OCI-LY1 (cell line): ENCODE data around the gene GNA14.

Experiments
- CTCF ChIP-seq: fragments of 200-600 bp; sonication (generic), shearing (Covaris generic); IDR thresholded peaks from 2 replicates; pipeline ENCODE4 v1.5.1; 2017; ENCODE audit warnings: mild to moderate bottlenecking, antibody characterized with exemption, low read length, moderate library complexity, mixed read lengths
- EZH2 ChIP-seq: fragments of 200-600 bp; sonication (generic), shearing (Covaris generic); IDR thresholded peaks from 2 replicates; pipeline ENCODE4 v1.8.0; 2017; ENCODE audit warnings: borderline replicate concordance, mixed run types, mild to moderate bottlenecking, antibody characterized with exemption, low read length, moderate library complexity, mixed read lengths

- no peak for TF ChIP-seq CTCF
- no peak for TF ChIP-seq EZH2
These were observed 244.9 kb downstream of the GNA14 start for GRCh38 chr9:77403239-77403638.
